Fibroblast of upper back skin (primary cell): ENCODE measurements around the gene PCGF1.

Experiments used
- DNase-seq: peaks from one replicate; pipeline ENCODE4 v3.0.0-alpha.2; 2013

PCGF1 gene

GRCh38 chr2:74507145-74507925, at the start of gene PCGF1:
Gene PCGF1 (minus strand): TSS chr2:74507695. CDS start chr2:74507668, 27 bp downstream.
- peak; percentile 99 for DNase-seq

DNA sequence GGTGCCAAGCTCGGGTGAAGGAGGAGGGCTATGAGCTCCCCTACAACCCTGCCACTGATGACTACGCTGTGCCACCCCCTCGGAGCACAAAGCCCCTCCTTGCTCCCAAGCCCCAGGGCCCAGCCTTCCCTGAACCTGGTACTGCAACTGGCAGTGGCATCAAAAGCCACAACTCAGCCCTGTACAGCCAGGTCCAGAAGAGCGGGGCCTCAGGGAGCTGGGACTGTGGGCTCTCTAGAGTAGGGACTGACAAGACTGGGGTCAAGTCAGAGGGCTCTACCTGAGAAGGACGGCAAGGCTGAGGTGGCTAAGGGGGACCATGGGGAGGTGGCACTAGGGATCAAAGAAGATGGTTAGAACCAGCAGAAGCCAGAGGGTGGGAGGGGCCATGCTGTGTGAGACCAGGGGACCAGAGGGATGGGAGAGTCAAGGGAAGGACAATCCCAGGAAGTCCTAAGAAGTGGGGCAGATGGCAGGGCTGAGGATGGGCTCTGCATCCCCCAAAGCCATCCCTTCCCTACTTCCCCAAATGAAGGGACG, 49.4 kb upstream of the PCGF1 start:
- no peak for DNase-seq

- DNase-seq, result no peak
Measured at GRCh38 chr2:74556159-74556558, 48.7 kb upstream of the PCGF1 start.

DNA sequence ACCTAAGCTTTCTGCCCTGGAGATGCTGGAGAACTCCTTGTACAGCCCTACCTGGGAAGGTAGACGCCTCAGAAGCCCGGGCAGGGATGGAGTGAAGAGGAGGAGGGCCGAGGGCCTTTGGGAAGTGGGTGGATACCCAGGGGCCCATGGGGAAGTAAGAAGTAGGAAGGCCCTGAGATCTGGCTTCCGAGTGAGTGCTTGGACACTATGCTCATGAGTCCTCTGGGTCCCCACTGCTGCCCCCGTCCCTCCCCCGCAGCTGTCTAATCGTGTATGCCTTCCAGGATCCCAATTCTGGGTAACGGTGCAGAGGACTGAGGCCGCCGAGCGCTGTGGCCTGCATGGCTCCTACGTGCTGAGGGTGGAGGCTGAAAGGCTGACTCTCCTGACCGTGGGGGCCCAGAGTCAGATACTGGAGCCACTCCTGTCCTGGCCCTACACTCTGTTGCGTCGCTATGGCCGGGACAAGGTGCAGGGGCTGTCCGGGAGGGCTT, 48.2 kb upstream of the PCGF1 start:
- DNase-seq, result no peak

DNA sequence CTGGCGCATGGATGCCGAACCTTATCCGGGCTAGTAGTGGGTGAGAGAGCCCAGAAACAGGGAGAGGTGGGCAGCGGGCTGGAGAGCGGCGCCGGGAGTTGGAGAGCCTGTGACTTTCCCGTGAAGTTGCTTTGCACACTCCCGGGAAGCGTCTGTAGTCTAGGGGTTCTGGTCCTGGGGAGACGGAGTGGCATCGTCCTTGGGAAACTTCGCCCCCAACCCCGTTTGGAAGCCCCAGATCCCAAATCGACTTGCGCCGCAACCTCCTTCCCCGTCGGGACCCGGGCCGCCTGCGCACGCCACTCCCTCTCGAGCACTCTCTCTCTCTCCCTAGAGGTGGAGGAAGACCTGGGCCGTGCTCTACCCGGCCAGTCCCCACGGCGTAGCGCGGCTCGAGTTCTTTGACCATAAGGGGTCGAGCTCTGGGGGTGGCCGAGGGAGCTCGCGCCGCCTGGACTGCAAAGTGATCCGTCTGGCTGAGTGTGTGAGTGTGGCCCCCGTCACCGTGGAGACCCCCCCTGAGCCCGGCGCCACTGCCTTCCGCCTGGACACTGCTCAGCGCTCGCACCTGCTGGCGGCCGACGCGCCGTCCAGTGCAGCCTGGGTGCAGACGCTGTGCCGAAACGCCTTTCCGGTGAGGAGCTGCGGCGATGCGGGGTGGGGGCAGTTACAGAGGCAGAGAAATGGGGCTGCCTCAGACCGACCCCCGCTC, 47.5 kb upstream of the PCGF1 start:
- DNase-seq, result no peak

DNA sequence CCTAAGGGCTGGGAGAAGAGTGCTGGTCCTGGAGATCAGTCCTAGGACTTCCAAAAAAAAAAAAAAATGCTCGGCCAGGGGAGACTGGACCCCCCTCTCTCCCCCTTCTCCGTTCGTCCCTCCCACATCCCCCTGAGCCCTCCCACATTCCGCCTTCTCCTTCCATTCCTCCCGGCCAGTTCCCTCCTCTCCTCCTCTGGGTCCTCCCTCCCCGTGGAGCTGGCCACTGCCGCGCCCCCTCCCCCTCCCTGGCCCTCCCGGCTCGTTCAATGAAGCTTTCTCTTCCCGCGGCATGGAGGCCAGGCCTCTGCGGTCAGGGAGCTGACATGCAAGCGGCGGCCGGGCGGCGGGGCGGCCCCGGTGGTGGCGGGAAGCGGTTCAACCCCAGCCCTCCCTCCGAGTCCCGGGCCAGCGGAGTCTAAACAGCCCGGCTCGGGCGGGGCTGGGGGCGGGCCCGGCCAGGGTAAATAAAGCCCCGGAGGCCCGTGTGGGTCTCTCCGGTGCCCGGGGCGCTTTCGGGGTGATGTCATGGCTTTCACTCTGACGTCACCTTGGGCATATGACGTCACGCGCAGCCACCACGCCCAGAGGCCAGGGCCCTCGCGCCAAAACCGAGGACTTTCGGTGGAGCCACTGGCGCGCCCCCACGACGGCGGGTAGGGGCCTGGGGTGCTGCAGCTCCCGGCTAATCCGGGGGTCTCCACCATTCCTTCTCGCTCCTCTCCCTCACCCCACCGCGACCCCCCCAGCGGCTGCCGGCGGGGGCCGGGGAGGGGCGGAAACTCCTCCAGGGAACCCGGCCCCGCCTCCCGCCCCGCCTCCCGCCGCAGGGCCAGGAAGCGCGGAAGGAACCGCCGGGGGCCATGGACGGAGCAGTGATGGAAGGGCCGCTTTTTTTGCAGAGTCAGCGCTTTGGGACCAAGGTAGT, 46.7 kb upstream of the PCGF1 start, which contains the start of the genes DOK1 and LOXL3:
Gene DOK1, plus strand, starts transcription at position 829 of the 928 bp plus-strand sequence. Its CDS starts 35 bp downstream, at position 864.
Gene LOXL3, minus strand, starts transcription at position 51 of the 928 bp plus-strand sequence. CDS start 1,308 bp downstream, outside the sequence.
- DNase-seq, result peak; percentile 95

DNA sequence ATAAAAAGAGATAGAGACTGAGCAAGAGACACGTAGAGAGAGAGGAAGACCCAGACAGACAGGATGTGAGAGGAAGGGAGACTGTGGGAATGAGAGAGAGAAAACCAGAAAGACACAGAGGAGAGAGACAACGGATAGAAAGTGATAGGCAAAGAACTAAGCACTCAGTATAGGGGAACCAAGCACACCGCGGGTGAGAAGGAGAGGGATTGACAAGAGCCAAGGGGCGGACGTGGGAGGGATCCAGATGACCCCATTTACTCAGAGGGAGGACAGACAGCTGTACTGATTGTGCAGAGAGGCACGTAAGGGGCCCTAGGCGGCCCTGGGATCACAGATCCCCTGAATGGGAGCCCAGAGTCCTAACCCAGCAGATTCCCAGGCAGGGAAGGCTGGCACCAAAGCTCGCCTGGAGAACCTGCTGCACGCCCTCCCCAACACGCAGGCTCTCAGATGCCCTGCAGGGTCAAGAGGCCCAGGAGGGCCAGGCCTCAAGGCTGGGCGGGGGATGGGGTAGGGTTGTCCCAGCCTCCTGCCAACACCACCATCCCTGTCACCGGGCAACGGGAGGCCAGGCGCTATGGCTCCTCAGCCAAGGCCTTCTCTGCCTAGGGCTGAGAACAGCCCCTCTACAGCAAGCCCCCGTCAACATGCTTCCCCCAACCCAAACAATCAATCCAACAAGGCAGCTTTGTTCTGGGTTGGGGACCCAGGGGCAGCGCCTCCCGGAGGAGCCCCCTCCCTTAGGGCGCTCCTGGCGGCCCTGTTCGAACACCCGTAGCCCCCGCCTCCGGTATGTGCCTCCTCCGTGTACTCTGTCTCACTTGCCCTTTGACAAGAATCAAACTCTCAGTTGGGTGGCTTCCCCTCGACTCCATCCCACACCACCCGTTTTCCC, 45.7 kb upstream of the PCGF1 start:
- no peak for DNase-seq

GRCh38 chr2:74551942-74552913, 44.7 kb upstream of the PCGF1 start:
- no peak for DNase-seq

GRCh38 chr2:74551530-74551929, 44.0 kb upstream of the PCGF1 start:
- no peak for DNase-seq

DNA sequence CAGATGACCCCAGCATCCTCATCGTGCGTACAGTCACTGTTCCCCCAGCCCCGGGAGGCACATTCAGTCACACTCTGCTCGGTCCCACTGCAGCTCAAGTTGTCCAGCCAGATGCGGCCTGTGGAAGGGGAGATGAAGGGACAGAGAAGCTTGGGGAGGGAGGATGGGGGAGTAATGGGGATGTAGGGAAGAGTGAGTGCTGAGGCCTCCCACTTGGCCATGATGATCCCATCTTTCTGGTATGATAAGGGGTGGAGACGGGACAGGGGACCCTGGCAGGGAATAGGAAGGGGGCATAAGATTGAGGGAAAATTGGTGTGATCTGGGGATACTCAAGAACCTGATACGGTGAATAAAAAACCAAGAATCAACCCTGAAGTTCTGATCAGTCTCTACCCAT, 42.7 kb upstream of the PCGF1 start:
- no peak for DNase-seq

DNA sequence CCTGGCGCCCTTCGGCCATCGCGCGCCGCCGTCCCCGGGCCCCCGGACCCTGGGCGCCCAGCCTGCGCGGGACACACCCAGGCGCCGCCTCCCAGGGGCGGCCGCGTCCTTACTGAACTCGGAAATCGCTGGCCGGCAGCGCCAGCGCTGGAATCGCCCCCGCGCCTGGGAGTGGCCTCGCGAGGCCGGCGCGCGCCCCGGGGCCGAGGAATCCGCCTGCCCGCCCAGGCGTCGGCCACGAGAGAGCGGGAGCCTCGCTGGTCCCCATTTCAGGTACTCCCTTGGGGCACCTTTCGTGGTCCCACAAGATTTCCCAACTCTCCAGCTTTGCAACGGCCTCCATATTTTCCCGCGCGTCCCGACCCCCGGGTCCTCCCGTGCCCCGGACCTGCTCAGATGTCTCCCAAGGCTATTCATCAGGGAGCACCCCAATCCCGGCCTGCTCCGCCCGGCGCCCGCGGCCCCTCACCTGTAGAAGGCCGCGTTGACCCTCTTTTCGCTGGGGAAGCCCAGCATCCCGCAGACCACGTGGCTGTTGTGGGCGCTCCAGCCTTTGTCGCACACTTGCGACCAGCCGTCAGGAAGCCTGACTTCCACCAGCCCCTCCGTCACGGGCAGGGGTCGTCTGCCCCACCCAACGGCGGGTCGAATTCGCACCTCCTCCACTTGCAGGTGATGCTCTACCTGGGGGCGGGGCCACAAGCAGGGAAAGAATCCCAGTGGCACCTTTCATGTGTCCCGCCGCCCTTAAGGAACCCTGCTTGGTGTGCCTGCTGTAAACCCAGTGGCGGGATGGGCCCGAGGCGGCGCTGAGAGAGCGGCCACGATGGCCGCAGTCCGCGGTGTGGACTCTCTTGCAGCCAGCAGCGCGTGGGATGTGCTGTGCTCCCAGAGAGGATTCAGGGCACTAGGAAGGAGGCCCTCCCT, 41.7 kb upstream of the PCGF1 start:
- DNase-seq, result peak; percentile 41

- no peak for DNase-seq
Measured at GRCh38 chr2:74548285-74548899, 40.9 kb upstream of the PCGF1 start.

GRCh38 chr2:74546004-74546403, 38.5 kb upstream of the PCGF1 start:
- DNase-seq, result no peak

GRCh38 chr2:74544634-74545033, 37.1 kb upstream of the PCGF1 start:
- no peak for DNase-seq

DNA sequence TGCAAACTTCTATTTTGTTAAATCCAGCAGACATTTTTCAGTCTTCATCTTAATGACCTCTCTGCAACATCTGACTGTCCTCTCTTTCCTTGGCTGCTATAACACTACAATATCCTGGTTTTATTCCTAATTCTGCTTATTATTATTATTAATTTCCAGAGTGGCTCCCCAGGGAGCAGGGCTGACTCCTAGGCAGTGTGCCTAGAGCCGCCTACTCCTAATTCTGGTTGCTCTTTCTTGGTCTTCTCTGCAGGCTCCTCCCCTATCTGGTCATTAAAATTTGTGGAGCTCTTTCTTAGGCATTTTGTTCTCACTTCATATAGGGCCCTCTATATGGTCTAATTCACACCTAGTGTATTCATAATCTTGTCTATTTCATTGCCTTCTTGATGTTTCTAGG, 35.5 kb upstream of the PCGF1 start:
- no peak for DNase-seq

DNA sequence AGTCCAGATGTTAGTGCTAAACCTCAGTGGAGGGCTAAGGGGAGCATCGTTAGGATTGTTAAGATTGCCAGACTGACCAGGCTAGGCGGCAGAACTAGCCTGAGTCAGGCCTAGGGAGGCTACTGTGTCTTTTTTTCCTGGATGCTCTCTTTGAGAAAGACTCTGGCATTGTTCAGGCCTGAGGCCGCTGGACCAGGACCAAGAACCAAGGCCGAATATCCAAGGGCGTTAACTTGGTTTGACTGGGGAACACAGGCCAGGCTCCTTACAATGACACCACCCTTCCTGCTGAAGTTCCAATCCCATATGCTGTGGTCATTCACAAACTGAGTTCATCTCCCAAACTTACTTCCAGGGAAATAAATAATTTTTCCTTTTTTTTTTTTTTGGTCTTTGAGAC, 32.8 kb upstream of the PCGF1 start:
- no peak for DNase-seq

DNA sequence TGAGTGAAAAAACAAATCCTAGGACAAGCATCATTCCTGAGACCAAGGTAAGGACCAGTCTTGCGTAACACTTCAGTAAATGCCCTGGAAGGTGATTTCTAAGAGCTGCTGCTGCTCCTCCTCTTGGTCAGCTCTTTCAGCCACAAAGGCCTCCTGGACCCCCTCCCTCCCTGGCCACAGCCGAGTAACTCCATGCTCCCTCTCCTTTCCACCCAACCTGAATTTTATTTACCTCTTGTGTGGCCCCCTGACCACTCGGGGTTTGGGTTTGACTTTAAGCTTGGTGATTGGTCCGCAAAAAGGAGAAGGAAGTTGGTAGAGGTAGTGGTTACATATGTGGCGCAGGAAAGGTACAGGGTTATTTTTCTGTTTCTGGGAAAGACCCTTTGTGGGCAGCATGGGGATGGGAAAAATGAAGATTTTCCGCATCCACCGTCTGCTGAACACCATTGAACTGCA, 31.4 kb upstream of the PCGF1 start:
- DNase-seq, result no peak

- no peak for DNase-seq
Measured at GRCh38 chr2:74537140-74537539, 29.6 kb upstream of the PCGF1 start.
